ENCODE results near the gene DUOX1.

- TF ChIP-seq EZH2 (IDR thresholded peaks at IDR 0.05; ENCODE audit: insufficient read depth, poor library complexity, severe bottlenecking), result no peak
- no peak for TF ChIP-seq EZH2phosphoT487 (IDR thresholded peaks at IDR 0.05; ENCODE audit: insufficient read depth, low read depth)
Observed at GRCh38 chr15:45122719-45123118, 7.1 kb upstream of the DUOX1 start.

Data from GM23248 (cell line).